Kidney (tissue), 14 donors: ENCODE data around the gene SLC25A11. TPM values are rescaled to one million over a fixed set of nuclear protein-coding genes. Genes with fewer than 3 reads are reported as not detected.
A peak's percentile ranks its signal among the peaks of the same experiment; 100 is the strongest.

Experiments used
- DNase-seq, 5 donors: peaks; one replicate each; pipeline ENCODE4 v3.0.0-alpha.2; 2013 to 2020
- FAIRE-seq: peaks from 2 replicates; lab custom pipeline; 2012; peaks lifted over from hg19 to GRCh38; lab: Jason Lieb, UNC
- H3K27ac ChIP-seq, 2 donors: one replicate each; pipeline ENCODE4 v1.7.0; 2013; ENCODE audit warnings: low read depth in 2 of 2, low read length in 2 of 2, inconsistent platforms in 1 of 2
- H3K27me3 ChIP-seq: one replicate; pipeline ENCODE4 v1.7.1; 2013; ENCODE audit warnings: low read length, inconsistent platforms; ENCODE audit not compliant: control insufficient read depth, insufficient read depth
- H3K36me3 ChIP-seq, 3 donors: one replicate each; pipeline versions ENCODE4 v1.7.0 to v1.7.1; 2013; ENCODE audit warnings: low read length in 3 of 3, control low read depth in 1 of 3, inconsistent platforms in 1 of 3; ENCODE audit not compliant: insufficient read depth in 3 of 3, control insufficient read depth in 2 of 3
- H3K4me1 ChIP-seq, 3 donors: one replicate each; pipeline versions ENCODE4 v1.7.0 to v1.7.1; 2013; ENCODE audit warnings: low read length in 3 of 3, inconsistent platforms in 1 of 3, low read depth in 1 of 3; ENCODE audit not compliant: control insufficient read depth in 2 of 3, insufficient read depth in 2 of 3
- H3K4me3 ChIP-seq, 3 donors: one replicate each; pipeline versions ENCODE4 v1.7.0 to v1.8.1; 2013; ENCODE audit warnings: low read length in 3 of 3, control low read depth in 1 of 3, inconsistent platforms in 1 of 3
- H3K9ac ChIP-seq, 3 donors: one replicate each; pipeline versions ENCODE4 v1.7.0 to v1.7.1; 2013; ENCODE audit warnings: low read length in 3 of 3, control low read depth in 1 of 3, inconsistent platforms in 1 of 3
- H3K9me3 ChIP-seq, 3 donors: one replicate each; pipeline versions ENCODE4 v1.7.0 to v1.7.1; 2013; ENCODE audit warnings: low read length in 3 of 3, control low read depth in 1 of 3, inconsistent platforms in 1 of 3; ENCODE audit not compliant: control insufficient read depth in 2 of 3, insufficient read depth in 1 of 3
- intact Hi-C: fragments of 100-400 bp; cut with DNase I; formaldehyde crosslinking; loops from one replicate; pipeline ENCODE4 v1.11.1; 2022
- polyA plus RNA-seq: library from polyadenylated mRNA; stranded (reverse); fragments of 350-450 nt; fragmentation: Illumina TruSeq; extraction: RNeasy Lipid Tissue Mini Kit (QIAGEN cat#74804); gene quantifications from one replicate; pipeline ENCODE4 v1.2.3, GENCODE V29; 2014; ENCODE audit warnings: low read depth, low replicate concordance; ENCODE audit not compliant: insufficient read depth
- total RNA-seq: library from RNA; stranded (reverse); fragmentation: NEBNext Ultra II Directional; extraction: Animal tissue kit (Norgen Biotek cat#: 25700); gene quantifications from one replicate; pipeline ENCODE4 v1.2.1, GENCODE V29; 2021
- TF ChIP-seq, protein P1 (sequence below): IDR thresholded peaks from 3 replicates; pipeline ENCODE4 v1.5.1; 2012; ENCODE audit warnings: mild to moderate bottlenecking, moderate library complexity, borderline replicate concordance; ENCODE audit not compliant: insufficient read depth; ENCODE audit errors: extremely low read depth
- donor health status: control.
- donor health status: control.
- donor health status: control.
- donor health status: control.
- donor health status: control.
- donor health status: DM: yes; HTN: yes; CAD: no.
- donor health status: Normal renal cell carcinoma (clear cell type).

Gene SLC25A11
- total and polyA plus RNA-seq, 2 donors from 2014 or later, result 60.0 to 173 TPM

DNA sequence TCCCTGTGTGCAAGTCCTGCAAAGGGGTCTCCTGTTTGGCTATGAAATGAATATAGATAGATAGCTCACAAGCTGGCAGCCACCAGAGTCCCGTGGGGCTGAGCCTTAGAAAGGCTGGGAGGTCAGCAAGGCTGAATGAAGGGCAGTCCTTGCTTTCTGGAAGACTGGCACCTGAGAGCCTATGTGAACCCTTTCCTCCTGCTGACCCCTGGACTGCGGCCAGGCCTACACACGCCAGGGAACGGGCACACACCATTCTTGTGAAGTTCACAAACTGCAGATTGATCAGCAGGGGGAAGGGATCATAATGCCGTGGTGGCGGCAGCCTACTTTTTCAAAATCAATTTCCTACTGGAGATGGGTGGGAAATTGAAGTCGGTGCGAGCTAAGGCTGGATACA is 41.5 kb downstream of the SLC25A11 start:
- FAIRE-seq, result no peak
- H3K9me3 ChIP-seq, result no peaks in the 10 kb centered on the region
- H3K27me3 ChIP-seq, result peaks cover 2% of the 10 kb centered on the region
- peak in 1 of 5 donors; percentile 45 for DNase-seq
- peaks cover 0 to 17% (median 14%) of the 10 kb centered on the region in 3 donors for H3K36me3 ChIP-seq
- TF ChIP-seq, protein P1, sequence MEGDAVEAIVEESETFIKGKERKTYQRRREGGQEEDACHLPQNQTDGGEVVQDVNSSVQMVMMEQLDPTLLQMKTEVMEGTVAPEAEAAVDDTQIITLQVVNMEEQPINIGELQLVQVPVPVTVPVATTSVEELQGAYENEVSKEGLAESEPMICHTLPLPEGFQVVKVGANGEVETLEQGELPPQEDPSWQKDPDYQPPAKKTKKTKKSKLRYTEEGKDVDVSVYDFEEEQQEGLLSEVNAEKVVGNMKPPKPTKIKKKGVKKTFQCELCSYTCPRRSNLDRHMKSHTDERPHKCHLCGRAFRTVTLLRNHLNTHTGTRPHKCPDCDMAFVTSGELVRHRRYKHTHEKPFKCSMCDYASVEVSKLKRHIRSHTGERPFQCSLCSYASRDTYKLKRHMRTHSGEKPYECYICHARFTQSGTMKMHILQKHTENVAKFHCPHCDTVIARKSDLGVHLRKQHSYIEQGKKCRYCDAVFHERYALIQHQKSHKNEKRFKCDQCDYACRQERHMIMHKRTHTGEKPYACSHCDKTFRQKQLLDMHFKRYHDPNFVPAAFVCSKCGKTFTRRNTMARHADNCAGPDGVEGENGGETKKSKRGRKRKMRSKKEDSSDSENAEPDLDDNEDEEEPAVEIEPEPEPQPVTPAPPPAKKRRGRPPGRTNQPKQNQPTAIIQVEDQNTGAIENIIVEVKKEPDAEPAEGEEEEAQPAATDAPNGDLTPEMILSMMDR, result no peak
- no peak overlapping the region for H3K27ac ChIP-seq
- H3K9ac ChIP-seq, result no peak overlapping the region
- peaks cover 0 to 19% (median 2%) of the 10 kb centered on the region in 3 donors for H3K4me1 ChIP-seq
- intact Hi-C loops, result no loop called here
- H3K4me3 ChIP-seq, result no peak overlapping the region

- Histone ChIP-seq H3K9me3 (no peaks in the 10 kb centered on the region), H3K4me1 (peaks cover 0 to 16% (median 0%) of the 10 kb centered on the region in 3 donors), H3K4me3 (no peak overlapping the region), H3K9ac (no peak overlapping the region), H3K27me3 (peaks cover 2% of the 10 kb centered on the region), H3K36me3 (peaks cover 0 to 20% (median 14%) of the 10 kb centered on the region in 3 donors), H3K27ac (no peak overlapping the region)
- TF ChIP-seq, protein P1, result no peak
- DNase-seq (peak in 1 of 5 donors; percentile 58), FAIRE-seq (no peak)
- intact Hi-C loops, result no loop called here
These were observed 42.1 kb downstream of the SLC25A11 start for GRCh38 chr17:4897785-4898184.

GRCh38 chr17:4897198-4897687 is 42.6 kb downstream of the SLC25A11 start:
- Histone ChIP-seq H3K9me3 (no peaks in the 10 kb centered on the region), H3K36me3 (peaks cover 0 to 21% (median 14%) of the 10 kb centered on the region in 3 donors), H3K4me1 (peaks cover 0 to 14% (median 0%) of the 10 kb centered on the region in 3 donors), H3K27me3 (peaks cover 2% of the 10 kb centered on the region), H3K9ac (no peak overlapping the region), H3K27ac (no peak overlapping the region), H3K4me3 (no peak overlapping the region)
- TF ChIP-seq, protein P1, result no peak
- intact Hi-C loops, result no loop called here
- FAIRE-seq, result no peak
- DNase-seq, result peak in 1 of 5 donors; percentile 67
